Vagina (tissue), 2 donors: ENCODE data around the gene IMMP2L. TPM values are rescaled to one million over a fixed set of nuclear protein-coding genes. Genes with fewer than 3 reads are reported as not detected.
"Not testable (repeated sequence)": the region's sequence is repeated elsewhere in the genome, so short reads cannot be mapped to it uniquely, and the experiment has no call there.

Experiments used
- DNase-seq, 2 donors: peaks; one replicate each; pipeline ENCODE4 v3.0.0-alpha.2; 2017; ENCODE audit errors: extremely low spot score in 2 of 2
- H3K27ac ChIP-seq: fragments of 200-600 bp; sonication (generic); one replicate; pipeline ENCODE4 v1.5.1; 2019
- H3K27me3 ChIP-seq: fragments of 200-600 bp; sonication (generic); one replicate; pipeline ENCODE4 v1.5.1; 2019
- H3K36me3 ChIP-seq, 2 donors: fragments of 200-600 bp; sonication (generic); one replicate each; pipeline ENCODE4 v1.5.1; 2017 to 2019
- H3K4me1 ChIP-seq: fragments of 200-600 bp; sonication (generic); one replicate; pipeline ENCODE4 v1.5.1; 2019
- H3K4me3 ChIP-seq, 2 donors: fragments of 200-600 bp; sonication (generic); 1 replicate in 1 of 2; 2 replicates in 1 of 2; pipeline ENCODE4 v1.5.1; 2016 to 2019
- H3K9me3 ChIP-seq: fragments of 200-600 bp; sonication (generic); one replicate; pipeline ENCODE4 v1.5.1; 2019
- CTCF ChIP-seq, 3 experiments: fragments of 450-650 bp in 2 of 3; fragments of 200-600 bp in 1 of 3; sonication (generic) in 1 of 3; IDR thresholded peaks; one replicate each; pipeline ENCODE4 v1.5.1; 2017 to 2019; ENCODE audit warnings: antibody characterized with exemption in 3 of 3, mild to moderate bottlenecking in 2 of 3, moderate library complexity in 2 of 3
- POLR2A ChIP-seq, 2 donors: fragments of 450-650 bp; IDR thresholded peaks; one replicate each; pipeline ENCODE4 v1.6.1; 2017; ENCODE audit warnings: antibody characterized with exemption in 2 of 2, mild to moderate bottlenecking in 2 of 2, moderate library complexity in 2 of 2
- POLR2AphosphoS5 ChIP-seq, 2 donors: sonication (generic); formaldehyde crosslinking; IDR thresholded peaks; one replicate each; pipeline ENCODE4 v1.9.0; 2017; ENCODE audit warnings: antibody characterized with exemption in 2 of 2, mild to moderate bottlenecking in 2 of 2, low read depth in 1 of 2; ENCODE audit not compliant: insufficient read depth in 1 of 2
- intact Hi-C: fragments of 100-400 bp; cut with DNase I; formaldehyde crosslinking; loops from one replicate; pipeline ENCODE4 v1.15.1; 2023
- total RNA-seq: library from RNA; depleted of rRNA; stranded (reverse); fragments of >200 nt; gene quantifications from one replicate; pipeline ENCODE4 v1.2.3, GENCODE V29; 2016

Gene IMMP2L
- total RNA-seq, 1 donor from 2014 or later = 13.3 TPM

- no peak for TF ChIP-seq POLR2AphosphoS5 (IDR thresholded peaks at IDR 0.05; ENCODE audit: insufficient read depth in 1 of 2, low read depth in 1 of 2)
- TF ChIP-seq POLR2A (IDR thresholded peaks at IDR 0.05) = no peak
- no peak for TF ChIP-seq CTCF (IDR thresholded peaks at IDR 0.05)
- H3K4me1 ChIP-seq = no peaks in the 10 kb centered on the region
- no peak overlapping the region for H3K4me3 ChIP-seq
- no peaks in the 10 kb centered on the region for H3K9me3 ChIP-seq
- H3K27ac ChIP-seq = no peak overlapping the region
- no peak for DNase-seq
- H3K36me3 ChIP-seq = no peaks in the 10 kb centered on the region
- intact Hi-C loops = no loop called here
- no peaks in the 10 kb centered on the region for H3K27me3 ChIP-seq
These were observed 86.9 kb downstream of the IMMP2L start for GRCh38 chr7:111475419-111475748.

- Histone ChIP-seq H3K9me3 (no peaks in the 10 kb centered on the region), H3K36me3 (no peaks in the 10 kb centered on the region), H3K27me3 (no peaks in the 10 kb centered on the region), H3K4me3 (no peak overlapping the region), H3K4me1 (no peaks in the 10 kb centered on the region), H3K27ac (no peak overlapping the region)
- no peak for DNase-seq
- no peak for TF ChIP-seq POLR2A (IDR thresholded peaks at IDR 0.05)
- no peak for TF ChIP-seq POLR2AphosphoS5 (IDR thresholded peaks at IDR 0.05; ENCODE audit: insufficient read depth in 1 of 2, low read depth in 1 of 2)
- TF ChIP-seq CTCF (IDR thresholded peaks at IDR 0.05) = no peak
- intact Hi-C loops = no loop called here
These were observed 87.4 kb downstream of the IMMP2L start for GRCh38 chr7:111474723-111475418.

GRCh38 chr7:111473449-111474198 lies 88.7 kb downstream of the IMMP2L start:
- Histone ChIP-seq H3K4me1 (no peaks in the 10 kb centered on the region), H3K4me3 (no peak overlapping the region), H3K36me3 (no peaks in the 10 kb centered on the region), H3K9me3 (no peaks in the 10 kb centered on the region), H3K27me3 (no peaks in the 10 kb centered on the region), H3K27ac (no peak overlapping the region)
- intact Hi-C loops = no loop called here
- TF ChIP-seq CTCF (IDR thresholded peaks at IDR 0.05) = no peak
- TF ChIP-seq POLR2A (IDR thresholded peaks at IDR 0.05) = no peak
- TF ChIP-seq POLR2AphosphoS5 (IDR thresholded peaks at IDR 0.05; ENCODE audit: insufficient read depth in 1 of 2, low read depth in 1 of 2) = no peak
- no peak for DNase-seq

GRCh38 chr7:111470998-111471397 lies 91.3 kb downstream of the IMMP2L start:
- no peak for DNase-seq
- intact Hi-C loops = no loop called here
- TF ChIP-seq CTCF (IDR thresholded peaks at IDR 0.05) (no peak), POLR2AphosphoS5 (IDR thresholded peaks at IDR 0.05; ENCODE audit: insufficient read depth in 1 of 2, low read depth in 1 of 2) (no peak), POLR2A (IDR thresholded peaks at IDR 0.05) (no peak)
- Histone ChIP-seq H3K36me3 (no peaks in the 10 kb centered on the region), H3K27ac (no peak overlapping the region), H3K4me1 (no peaks in the 10 kb centered on the region), H3K9me3 (no peaks in the 10 kb centered on the region), H3K27me3 (no peaks in the 10 kb centered on the region), H3K4me3 (no peak overlapping the region)

GRCh38 chr7:111469894-111470293 lies 92.4 kb downstream of the IMMP2L start:
- DNase-seq, intact Hi-C loops, H3K36me3 ChIP-seq, H3K4me3 ChIP-seq, H3K4me1 ChIP-seq, H3K9me3 ChIP-seq, H3K27ac ChIP-seq, H3K27me3 ChIP-seq: not testable (repeated sequence)

- H3K9me3 ChIP-seq, intact Hi-C loops, H3K4me1 ChIP-seq, DNase-seq, H3K4me3 ChIP-seq, H3K36me3 ChIP-seq, H3K27me3 ChIP-seq, H3K27ac ChIP-seq: not testable (repeated sequence)
These were observed 96.5 kb downstream of the IMMP2L start for GRCh38 chr7:111465774-111466173.
